ENCODE data around the gene PLCG1.

The PLCG1 gene

DNA sequence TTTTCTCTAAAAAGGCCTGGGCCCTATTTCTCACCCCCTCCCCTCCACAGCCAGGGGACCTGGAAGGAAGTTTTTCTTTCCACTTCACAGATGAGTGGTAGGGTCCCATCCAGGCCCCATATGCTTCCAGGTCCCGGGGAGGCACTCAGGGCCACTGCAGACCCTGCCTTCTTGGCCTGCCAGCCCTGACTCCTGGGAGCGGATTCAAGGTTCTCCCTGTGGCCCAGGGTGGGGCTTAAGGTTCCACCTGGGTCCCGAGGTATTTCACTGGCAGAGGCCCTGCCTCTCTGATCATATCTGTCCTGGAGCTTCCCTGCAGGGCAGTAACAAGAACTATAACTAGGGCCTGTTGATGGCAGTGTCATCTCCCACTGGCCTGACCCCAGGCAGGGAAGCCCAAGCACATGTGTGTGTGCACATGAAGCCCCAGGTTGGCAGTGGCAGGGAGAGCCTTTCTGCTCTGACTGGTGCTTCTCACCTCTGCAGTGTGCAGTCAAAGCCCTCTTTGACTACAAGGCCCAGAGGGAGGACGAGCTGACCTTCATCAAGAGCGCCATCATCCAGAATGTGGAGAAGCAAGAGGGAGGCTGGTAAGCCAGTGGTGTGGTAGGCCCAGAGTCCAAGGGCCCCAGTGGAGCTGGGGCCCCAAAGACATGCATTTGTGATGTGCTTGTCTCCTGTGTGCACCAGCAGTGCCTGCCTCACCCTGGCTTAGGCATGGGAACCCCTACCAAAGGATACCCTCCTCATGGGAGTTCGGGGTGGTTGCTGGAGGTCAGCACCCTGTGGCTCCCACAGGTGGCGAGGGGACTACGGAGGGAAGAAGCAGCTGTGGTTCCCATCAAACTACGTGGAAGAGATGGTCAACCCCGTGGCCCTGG is 31.2 kb downstream of the PLCG1 start:
- no peak for DNase-seq (ENCODE audit: low read depth)
- TF ChIP-seq CTCF (IDR thresholded peaks at IDR 0.05; ENCODE audit: control insufficient read depth, extremely low read depth, insufficient read depth) = no peak
- no peak overlapping the region for H3K4me3 ChIP-seq (ENCODE audit: low read depth, low read length)

- no peak for TF ChIP-seq CTCF (IDR thresholded peaks at IDR 0.05; ENCODE audit: control insufficient read depth, extremely low read depth, insufficient read depth)
- no peak for DNase-seq (ENCODE audit: low read depth)
- H3K4me3 ChIP-seq (ENCODE audit: low read depth, low read length) = no peak overlapping the region
These were observed 31.9 kb downstream of the PLCG1 start for GRCh38 chr20:41169162-41169690.

- no peak overlapping the region for H3K4me3 ChIP-seq (ENCODE audit: low read depth, low read length)
- TF ChIP-seq CTCF (IDR thresholded peaks at IDR 0.05; ENCODE audit: control insufficient read depth, extremely low read depth, insufficient read depth) = no peak
- no peak for DNase-seq (ENCODE audit: low read depth)
These were observed 32.5 kb downstream of the PLCG1 start for GRCh38 chr20:41169791-41170351.

GRCh38 chr20:41170386-41171105 is 33.2 kb downstream of the PLCG1 start:
- no peak overlapping the region for H3K4me3 ChIP-seq (ENCODE audit: low read depth, low read length)
- TF ChIP-seq CTCF (IDR thresholded peaks at IDR 0.05; ENCODE audit: control insufficient read depth, extremely low read depth, insufficient read depth) = no peak
- DNase-seq (ENCODE audit: low read depth) = no peak

DNA sequence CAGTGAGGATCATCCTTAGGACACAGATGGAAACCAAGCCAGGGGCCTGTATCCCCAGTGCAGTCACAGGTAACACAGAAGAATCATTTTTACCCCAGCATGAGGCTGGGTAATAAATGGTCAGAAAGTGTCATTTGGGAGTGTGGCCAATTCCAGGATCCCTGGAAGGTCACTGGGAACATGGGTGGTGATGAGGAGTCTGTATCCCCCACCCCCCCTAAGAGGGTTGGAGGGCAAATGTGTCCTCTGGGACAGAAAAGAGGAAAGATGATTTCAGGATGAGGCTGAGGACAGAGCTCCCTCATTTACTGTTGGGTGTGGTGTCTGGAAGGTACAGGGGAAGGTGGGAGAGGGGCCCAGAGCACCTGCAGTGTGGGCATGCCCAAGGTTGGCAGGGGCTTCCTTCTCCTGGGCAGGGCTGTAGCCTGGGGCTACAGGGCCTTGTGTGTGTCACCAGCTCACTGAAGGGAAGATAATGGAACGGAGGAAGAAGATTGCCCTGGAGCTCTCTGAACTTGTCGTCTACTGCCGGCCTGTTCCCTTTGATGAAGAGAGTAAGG is 34.5 kb downstream of the PLCG1 start:
- DNase-seq (ENCODE audit: low read depth) = no peak
- no peak overlapping the region for H3K4me3 ChIP-seq (ENCODE audit: low read depth, low read length)
- TF ChIP-seq CTCF (IDR thresholded peaks at IDR 0.05; ENCODE audit: control insufficient read depth, extremely low read depth, insufficient read depth) = no peak

GRCh38 chr20:41172296-41173140 is 35.2 kb downstream of the PLCG1 start:
- no peak for TF ChIP-seq CTCF (IDR thresholded peaks at IDR 0.05; ENCODE audit: control insufficient read depth, extremely low read depth, insufficient read depth)
- DNase-seq (ENCODE audit: low read depth) = no peak
- H3K4me3 ChIP-seq (ENCODE audit: low read depth, low read length) = no peak overlapping the region

All from LNCaP clone FGC (cell line).